Esophagus muscularis mucosa (tissue), 4 donors: Measurements from ENCODE around the gene RBMXL3. TPM values are rescaled to one million over a fixed set of nuclear protein-coding genes. Genes with fewer than 3 reads are reported as not detected.
A peak's percentile ranks its signal among the peaks of the same experiment; 100 is the strongest.

Experiments used
- DNase-seq: peaks from one replicate; pipeline ENCODE4 v3.0.0-alpha.2; 2017; ENCODE audit errors: extremely low spot score
- H3K27ac ChIP-seq, 4 donors: fragments of 200-600 bp; sonication (generic); replicated peaks in 1 of 4; 1 replicate in 3 of 4; 2 replicates in 1 of 4; pipeline ENCODE4 v1.5.1; 2016 to 2019; ENCODE audit warnings: mild to moderate bottlenecking in 1 of 4
- H3K27me3 ChIP-seq, 4 donors: fragments of 200-600 bp; sonication (generic); one replicate each; pipeline versions ENCODE4 v1.5.1 to v1.6.0; 2016 to 2019
- H3K36me3 ChIP-seq, 4 donors: fragments of 200-600 bp; sonication (generic); one replicate each; pipeline ENCODE4 v1.5.1; 2016 to 2019
- H3K4me1 ChIP-seq, 4 donors: fragments of 200-600 bp; sonication (generic); one replicate each; pipeline ENCODE4 v1.5.1; 2016 to 2019
- H3K4me3 ChIP-seq, 4 donors: fragments of 200-600 bp; sonication (generic); 1 replicate in 2 of 4; 2 replicates in 2 of 4; pipeline ENCODE4 v1.5.1; 2016 to 2019; ENCODE audit warnings: mild to moderate bottlenecking in 4 of 4, moderate library complexity in 1 of 4
- H3K9me3 ChIP-seq, 4 donors: fragments of 200-600 bp; sonication (generic); 1 replicate in 3 of 4; 2 replicates in 1 of 4; pipeline ENCODE4 v1.5.1; 2016 to 2019
- CTCF ChIP-seq, 3 experiments: fragments of 200-600 bp in 2 of 3; fragments of 450-650 bp in 1 of 3; sonication (generic) in 2 of 3; IDR thresholded peaks; one replicate each; pipeline ENCODE4 v1.5.1; 2017 to 2019; ENCODE audit warnings: antibody characterized with exemption in 3 of 3, mild to moderate bottlenecking in 2 of 3, moderate library complexity in 1 of 3
- EP300 ChIP-seq: sonication (generic); formaldehyde crosslinking; IDR thresholded peaks from one replicate; pipeline ENCODE4 v1.6.1; 2017; ENCODE audit warnings: antibody characterized with exemption
- POLR2A ChIP-seq: fragments of 450-650 bp; IDR thresholded peaks from one replicate; pipeline ENCODE4 v1.6.1; 2017; ENCODE audit warnings: antibody characterized with exemption, moderate library complexity, mild to moderate bottlenecking, low read depth
- POLR2AphosphoS5 ChIP-seq, 2 donors: sonication (generic); formaldehyde crosslinking; IDR thresholded peaks; one replicate each; pipeline ENCODE4 v1.6.1; 2017; ENCODE audit warnings: antibody characterized with exemption in 2 of 2
- WGBS: methylation state at CpG from one replicate; pipeline ENCODE4 v1.1.5; 2018; 5-methylcytosine and 5-hydroxymethylcytosine counted together
- intact Hi-C: fragments of 100-400 bp; cut with DNase I; formaldehyde crosslinking; loops from one replicate; pipeline ENCODE4 v1.15.1; 2023
- total RNA-seq, 4 donors: library from RNA; depleted of rRNA; stranded (reverse); fragments of >200 nt; gene quantifications; one replicate each; pipeline versions ENCODE4 v1.1.0 to v1.2.1, GENCODE V29; 2016

RBMXL3 gene
- not detected for total RNA-seq

GRCh38 chrX:115189110-115189509 is at the start of gene RBMXL3:
TSS of gene RBMXL3 (plus strand) at chrX:115189410. CDS start at chrX:115189442, 32 bp downstream.
- no peaks in the 10 kb centered on the region for H3K36me3 ChIP-seq
- no peaks in the 10 kb centered on the region for H3K4me1 ChIP-seq
- 92% methylated on average over 16 of the region's 16 CpGs for WGBS
- intact Hi-C loops: no loop called here
- TF ChIP-seq EP300 (no peak), POLR2A (no peak), CTCF (IDR thresholded peaks at IDR 0.05) (no peak), POLR2AphosphoS5 (IDR thresholded peaks at IDR 0.05) (no peak)
- H3K4me3 ChIP-seq: no peak within 1 kb of the TSS
- H3K9me3 ChIP-seq: peaks cover 0 to 8% (median 0%) of the 10 kb centered on the region in 4 donors
- H3K27me3 ChIP-seq: no peaks in the 10 kb centered on the region
- no peak for DNase-seq
- no peak within 1 kb of the TSS for H3K27ac ChIP-seq

DNA sequence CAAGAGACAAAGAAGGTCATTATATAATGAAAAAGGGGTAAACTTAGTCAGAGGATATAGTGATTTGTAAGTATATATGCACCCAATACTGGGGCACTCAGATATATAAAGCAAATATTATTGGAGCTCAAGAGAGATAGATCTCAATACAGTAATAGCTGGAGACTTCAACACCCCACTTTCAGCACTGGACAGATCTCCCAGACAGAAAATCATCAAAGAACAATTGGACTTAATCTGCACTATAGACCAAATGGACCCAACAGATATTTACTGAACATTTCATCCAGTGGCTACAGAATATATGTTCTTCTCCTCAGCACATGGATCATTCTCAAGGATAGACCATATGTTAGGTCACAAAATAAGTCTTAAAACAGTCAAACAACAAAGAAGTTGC is 47.2 kb upstream of the RBMXL3 start:
- Histone ChIP-seq H3K4me1 (no peaks in the 10 kb centered on the region), H3K36me3 (peaks cover 0 to 19% (median 0%) of the 10 kb centered on the region in 4 donors), H3K9me3 (peaks cover 0 to 7% (median 0%) of the 10 kb centered on the region in 4 donors), H3K4me3 (no peak overlapping the region), H3K27me3 (no peaks in the 10 kb centered on the region), H3K27ac (no peak overlapping the region)
- intact Hi-C loops: loop anchor here (10.0 kb wide), 1 partner anchor 527 kb away; no protein-coding TSS in a partner anchor
- TF ChIP-seq EP300: no peak
- TF ChIP-seq CTCF (IDR thresholded peaks at IDR 0.05): no peak
- TF ChIP-seq POLR2A: no peak
- TF ChIP-seq POLR2AphosphoS5 (IDR thresholded peaks at IDR 0.05): no peak
- no peak for DNase-seq

DNA sequence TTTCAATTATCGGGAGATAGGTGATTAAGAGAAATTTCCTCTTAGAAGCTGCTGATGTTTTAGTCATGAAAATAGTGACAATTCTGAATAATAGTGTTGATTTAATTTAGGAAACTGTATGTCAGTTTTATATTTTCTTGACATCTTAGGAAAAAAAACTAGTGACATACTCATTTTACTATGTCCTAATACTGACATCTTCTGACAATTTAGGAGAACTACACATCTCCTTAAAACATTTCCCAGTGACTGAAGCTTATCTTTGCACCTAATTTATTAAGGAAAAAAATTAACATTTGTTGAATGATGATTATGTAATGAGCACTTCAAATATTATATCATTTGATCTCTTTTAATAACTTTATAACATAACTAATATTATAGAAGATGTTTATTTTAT is 42.0 kb upstream of the RBMXL3 start:
- H3K9me3 ChIP-seq: no peaks in the 10 kb centered on the region
- intact Hi-C loops: loop anchor here (5.0 to 10.0 kb wide), 2 partner anchors 190 to 532 kb away; no protein-coding TSS in a partner anchor
- 60% methylated on average over 1 of the region's 1 CpG for WGBS
- H3K4me1 ChIP-seq: peaks cover 0 to 5% (median 0%) of the 10 kb centered on the region in 4 donors
- no peak overlapping the region for H3K27ac ChIP-seq
- H3K36me3 ChIP-seq: peaks cover 0 to 4% (median 0%) of the 10 kb centered on the region in 4 donors
- DNase-seq: no peak
- H3K4me3 ChIP-seq: no peak overlapping the region
- no peaks in the 10 kb centered on the region for H3K27me3 ChIP-seq
- TF ChIP-seq POLR2AphosphoS5 (IDR thresholded peaks at IDR 0.05) (no peak), CTCF (IDR thresholded peaks at IDR 0.05) (peak; percentile 37 to 55 (median 49))

DNA sequence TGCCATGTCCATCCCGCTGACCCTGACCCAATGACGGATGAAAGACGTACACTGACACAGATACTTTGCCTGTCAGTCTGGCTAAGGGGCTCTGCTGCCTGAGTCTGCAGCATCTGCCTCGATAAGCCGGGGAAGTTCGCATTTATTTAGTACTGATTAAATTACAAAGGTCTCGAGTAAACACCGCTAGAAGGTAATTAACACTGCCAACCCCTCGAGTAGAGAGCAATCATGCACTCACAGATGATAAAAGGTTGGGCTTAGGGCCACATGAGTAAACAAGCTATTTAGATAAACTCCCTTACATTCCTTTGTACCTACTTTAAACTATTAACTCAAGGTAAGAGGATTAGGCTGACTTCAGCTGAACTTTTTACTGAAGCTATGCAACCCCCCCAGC is 16.0 kb upstream of the RBMXL3 start:
- no peak for TF ChIP-seq CTCF (IDR thresholded peaks at IDR 0.05)
- TF ChIP-seq EP300: no peak
- no peak for TF ChIP-seq POLR2AphosphoS5 (IDR thresholded peaks at IDR 0.05)
- TF ChIP-seq POLR2A: no peak
- no peaks in the 10 kb centered on the region for H3K9me3 ChIP-seq
- no peak overlapping the region for H3K27ac ChIP-seq
- no peak for DNase-seq
- H3K4me1 ChIP-seq: no peaks in the 10 kb centered on the region
- intact Hi-C loops: no loop called here
- no peak overlapping the region for H3K4me3 ChIP-seq
- WGBS: 64% methylated on average over 9 of the region's 9 CpGs
- peaks cover 0 to 4% (median 0%) of the 10 kb centered on the region in 4 donors for H3K36me3 ChIP-seq
- peaks cover 0 to 12% (median 0%) of the 10 kb centered on the region in 4 donors for H3K27me3 ChIP-seq

DNA sequence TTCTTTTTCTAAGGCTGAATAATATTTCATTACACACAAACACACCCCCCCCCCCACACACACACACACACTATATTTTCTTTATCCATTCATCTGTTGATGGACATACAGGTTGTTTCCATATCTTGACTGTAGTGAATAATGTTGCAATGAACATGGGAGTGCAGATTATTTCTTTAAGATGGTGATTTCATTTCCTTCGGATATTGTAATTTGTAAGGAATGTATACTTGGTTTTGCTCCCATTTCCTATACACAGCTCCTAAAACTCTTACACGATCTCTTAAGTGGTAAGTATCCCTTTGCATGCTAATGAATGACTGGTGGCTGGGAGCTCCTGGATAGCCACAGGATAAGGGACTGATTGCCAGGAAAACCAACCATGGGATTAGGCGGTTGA is 14.7 kb upstream of the RBMXL3 start:
- H3K9me3 ChIP-seq: no peaks in the 10 kb centered on the region
- no peak for TF ChIP-seq POLR2AphosphoS5 (IDR thresholded peaks at IDR 0.05)
- no peak for TF ChIP-seq POLR2A
- TF ChIP-seq EP300: no peak
- TF ChIP-seq CTCF (IDR thresholded peaks at IDR 0.05): no peak
- 85% methylated on average over 3 of the region's 3 CpGs for WGBS
- DNase-seq: no peak
- peaks cover 0 to 4% (median 0%) of the 10 kb centered on the region in 4 donors for H3K36me3 ChIP-seq
- no peaks in the 10 kb centered on the region for H3K4me1 ChIP-seq
- no peak overlapping the region for H3K27ac ChIP-seq
- intact Hi-C loops: no loop called here
- peaks cover 0 to 12% (median 0%) of the 10 kb centered on the region in 4 donors for H3K27me3 ChIP-seq
- H3K4me3 ChIP-seq: no peak overlapping the region
